K562 (cell line): ENCODE results near the gene DAB1.

Source experiments
- PCBP2 ChIP-seq: fragments of 200-400 bp; formaldehyde crosslinking; IDR thresholded peaks from 2 replicates; pipeline ENCODE4 v1.6.1; 2018; ENCODE audit warnings: low read length, low read depth, mild to moderate bottlenecking, moderate library complexity; ENCODE audit not compliant: poor library complexity, severe bottlenecking
- TBL1XR1 ChIP-seq, 2 experiments: IDR thresholded peaks; 2 replicates each; pipeline ENCODE4 v1.6.1; 2012; ENCODE audit warnings: improper control_type of control experiment in 2 of 2, low read length in 2 of 2, mild to moderate bottlenecking in 1 of 2
- ZNF140 ChIP-seq: fragments of 250-450 bp; sonication (Bioruptor Pico); IDR thresholded peaks from 2 replicates; pipeline ENCODE4 v1.8.0; 2021; ENCODE audit warnings: moderate library complexity, mild to moderate bottlenecking, inconsistent platforms
- ZSCAN29 ChIP-seq: fragments of 450-650 bp; IDR thresholded peaks from 2 replicates; pipeline ENCODE4 v1.6.1; 2017

- TF ChIP-seq PCBP2: no peak
- no peak for TF ChIP-seq ZSCAN29
- TF ChIP-seq ZNF140 (CRISPR knock-in tag): no peak
- TF ChIP-seq TBL1XR1 (IDR thresholded peaks at IDR 0.05; ENCODE audit: low read length in 2 of 2): no peak
Observed at GRCh38 chr1:56970280-56970679, 453.6 kb downstream of the DAB1 start.
